ENCODE measurements around the gene STXBP4.

STXBP4 gene

DNA sequence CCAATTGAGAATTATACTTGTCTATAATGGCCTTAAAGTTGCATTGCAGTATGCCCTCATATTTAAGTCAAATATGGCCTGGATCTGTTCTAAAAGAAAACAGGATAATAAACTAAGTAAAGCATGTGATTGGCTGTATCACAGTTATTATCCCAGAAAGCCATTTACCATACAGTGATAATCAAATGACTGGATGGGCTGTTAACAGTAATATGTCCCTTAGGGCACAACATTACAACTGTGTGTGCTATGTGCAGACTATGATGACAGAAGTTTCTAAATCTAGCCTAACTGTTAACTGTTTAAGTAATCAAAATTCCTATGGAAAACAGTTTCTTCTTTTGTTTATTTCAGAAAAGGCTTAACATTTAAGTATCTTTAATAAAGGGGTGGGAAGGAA lies 145.7 kb downstream of the STXBP4 start:
- no peak for DNase-seq (ENCODE audit: low read depth in 4 of 4, low spot score in 1 of 4)

- DNase-seq (ENCODE audit: low read depth in 4 of 4, low spot score in 1 of 4), result no peak
Observed at GRCh38 chr17:55116440-55116914, 147.9 kb downstream of the STXBP4 start.

GRCh38 chr17:55117164-55117563 lies 148.6 kb downstream of the STXBP4 start:
- DNase-seq (ENCODE audit: low read depth in 4 of 4, low spot score in 1 of 4), result no peak

DNA sequence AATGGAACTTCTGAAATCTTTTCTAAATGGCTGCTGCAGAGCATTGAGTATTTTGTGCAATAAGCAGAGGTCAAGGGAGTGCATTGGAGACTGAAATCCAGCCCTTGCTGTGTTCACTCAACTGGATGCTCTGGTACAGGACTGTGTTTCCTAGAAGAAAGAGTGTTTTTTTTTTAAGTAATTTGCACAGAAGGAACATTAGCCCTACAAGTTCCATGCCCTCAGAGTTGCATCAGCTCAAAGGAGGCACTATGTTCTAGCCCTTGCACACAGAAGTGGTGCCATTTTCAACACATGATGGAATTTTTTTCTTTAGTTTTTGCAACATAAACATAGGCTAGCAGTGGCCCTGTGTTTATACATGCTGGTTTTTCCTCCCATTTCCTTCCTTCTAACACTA lies 152.1 kb downstream of the STXBP4 start:
- DNase-seq (ENCODE audit: low read depth in 4 of 4, low spot score in 1 of 4), result no peak

DNA sequence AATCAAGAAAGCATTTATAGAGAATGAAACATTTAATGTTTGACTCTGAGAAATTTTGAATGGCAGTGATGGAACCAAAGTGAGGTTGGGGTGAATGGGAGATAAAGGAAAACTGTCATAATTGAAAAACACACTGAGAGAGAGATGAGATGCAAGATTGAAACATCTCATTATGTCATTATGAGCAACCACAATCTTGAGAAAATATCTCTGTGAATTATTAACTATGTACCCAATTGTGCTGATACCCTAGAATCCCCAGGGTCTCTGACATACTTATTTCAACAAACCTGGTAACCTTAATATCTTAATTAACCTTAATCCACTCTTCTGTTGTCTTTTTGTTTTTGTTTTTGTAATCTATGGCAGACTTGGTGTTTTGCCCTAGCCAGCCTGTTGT lies 152.7 kb downstream of the STXBP4 start:
- no peak for DNase-seq (ENCODE audit: low read depth in 4 of 4, low spot score in 1 of 4)

- no peak for DNase-seq (ENCODE audit: low read depth in 4 of 4, low spot score in 1 of 4)
Observed at GRCh38 chr17:55122114-55122513, 153.5 kb downstream of the STXBP4 start.

DNA sequence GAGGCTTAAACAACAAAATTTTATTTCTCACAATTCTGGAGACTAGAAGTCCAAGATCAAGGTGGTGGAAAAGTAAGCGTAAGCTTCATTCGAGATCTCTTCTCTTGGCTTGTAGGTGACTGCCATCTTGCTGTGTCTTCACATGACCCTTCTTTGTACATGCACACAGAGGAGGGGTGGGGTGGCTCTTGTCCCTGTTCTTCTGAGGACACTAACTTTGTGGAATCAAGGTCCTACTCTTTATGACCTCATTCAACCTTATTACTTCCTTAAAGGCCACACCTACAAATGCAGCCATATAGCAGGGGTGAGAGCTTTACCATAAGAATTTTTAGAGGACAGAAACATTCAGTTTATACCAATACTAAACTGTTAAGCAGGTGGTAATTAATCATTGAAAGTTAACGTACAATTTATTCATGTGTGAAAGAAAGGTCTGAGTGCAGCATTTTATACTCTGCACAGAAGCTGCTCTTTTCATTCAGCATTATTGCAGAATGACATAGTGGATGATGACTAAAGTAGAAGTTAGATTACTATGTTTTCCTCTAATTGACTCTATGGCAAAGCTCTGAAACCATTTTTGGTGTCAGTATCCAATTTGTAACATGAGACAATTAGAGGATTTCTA lies 156.3 kb downstream of the STXBP4 start:
- DNase-seq (ENCODE audit: low read depth in 4 of 4, low spot score in 1 of 4), result no peak

DNA sequence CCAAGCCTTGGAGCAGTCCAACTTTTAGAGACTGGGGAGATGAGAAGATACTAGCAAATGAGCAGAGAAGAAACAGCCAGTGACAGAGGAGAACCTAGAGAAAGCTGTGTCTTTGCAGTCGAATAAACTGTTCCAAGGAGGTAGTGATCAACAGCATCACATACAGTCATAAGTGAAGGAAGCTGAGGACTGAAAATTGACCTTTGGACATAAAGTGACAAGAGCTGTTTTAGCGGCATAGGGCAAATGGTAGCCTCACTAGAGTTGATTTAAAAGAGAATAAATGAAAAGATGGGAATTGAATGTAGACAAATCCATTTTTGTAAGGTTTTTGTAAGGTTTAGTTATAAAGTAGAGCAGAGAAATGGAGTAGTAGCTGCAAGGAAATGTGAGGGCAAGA lies 165.0 kb downstream of the STXBP4 start:
- no peak for DNase-seq (ENCODE audit: low read depth in 4 of 4, low spot score in 1 of 4)

DNA sequence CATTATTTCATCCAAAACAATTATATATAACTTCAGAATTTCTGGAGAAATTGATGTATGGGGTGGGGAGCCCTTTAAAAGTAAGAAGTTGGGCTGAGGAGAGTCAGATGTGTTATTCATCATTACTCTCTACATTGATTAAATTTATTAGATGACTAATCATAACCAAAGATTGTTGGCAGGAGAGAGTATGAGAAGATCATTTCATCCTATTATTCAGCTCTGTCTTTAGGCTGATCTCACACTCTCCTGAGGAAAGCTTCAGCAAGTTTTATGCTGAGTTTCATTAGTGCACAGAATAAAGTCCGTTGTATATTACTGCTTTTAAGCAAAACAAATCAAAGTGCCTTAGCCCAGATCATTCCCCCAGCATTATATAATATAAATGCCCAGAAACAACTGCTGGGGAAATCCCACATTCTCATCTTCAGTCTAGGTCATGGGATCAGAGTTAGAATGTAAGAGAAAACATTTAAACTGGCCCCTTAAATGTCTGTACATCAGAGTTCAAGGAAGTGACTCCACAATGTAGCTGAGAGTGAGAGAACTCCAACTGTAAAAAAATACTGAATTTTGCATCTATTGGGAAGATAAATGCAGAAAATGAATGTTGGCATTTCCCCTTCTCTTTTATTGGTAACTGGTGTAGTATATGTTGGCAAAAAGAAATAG lies 166.1 kb downstream of the STXBP4 start:
- DNase-seq (ENCODE audit: low read depth in 4 of 4, low spot score in 1 of 4), result no peak

DNA sequence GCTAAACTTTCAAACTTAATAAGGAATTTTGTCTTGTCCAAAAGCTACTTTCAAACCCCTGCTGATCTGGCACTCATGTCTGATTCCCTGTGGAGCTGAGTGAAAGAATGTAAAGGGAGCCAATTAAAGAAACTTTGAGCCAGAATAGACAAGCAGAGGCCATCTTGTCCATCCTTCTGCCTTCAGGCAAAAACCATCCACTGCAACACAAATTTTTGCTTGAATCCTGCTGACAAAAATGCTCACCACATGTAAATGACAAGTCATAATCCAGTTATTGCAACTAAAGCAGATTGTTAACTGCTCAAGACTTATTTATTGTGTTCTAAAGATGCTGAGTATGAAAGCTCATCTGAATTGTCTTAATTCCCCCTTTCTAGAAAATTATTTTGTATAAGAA lies 172.2 kb downstream of the STXBP4 start:
- no peak for DNase-seq (ENCODE audit: low read depth in 4 of 4, low spot score in 1 of 4)

DNA sequence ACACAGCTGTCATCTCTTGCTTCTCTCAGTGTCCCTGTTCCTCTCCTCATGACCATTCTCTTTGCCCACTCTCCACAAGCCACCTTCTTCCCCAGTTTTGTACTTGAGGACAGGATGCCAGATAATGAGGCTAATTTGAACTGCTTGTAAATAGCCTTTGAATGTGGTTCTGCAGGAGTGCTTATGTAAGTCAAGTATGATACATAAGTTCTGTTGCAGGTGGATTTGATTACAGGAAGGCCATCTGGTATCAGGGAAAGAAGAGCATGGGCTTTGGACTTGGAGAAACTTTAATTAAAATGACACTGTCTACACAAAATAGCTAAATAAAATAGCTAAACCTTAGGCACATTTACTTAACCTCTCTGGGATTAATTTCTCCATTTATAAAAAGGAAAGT lies 176.0 kb downstream of the STXBP4 start:
- DNase-seq (ENCODE audit: low read depth in 4 of 4, low spot score in 1 of 4), result no peak

DNA sequence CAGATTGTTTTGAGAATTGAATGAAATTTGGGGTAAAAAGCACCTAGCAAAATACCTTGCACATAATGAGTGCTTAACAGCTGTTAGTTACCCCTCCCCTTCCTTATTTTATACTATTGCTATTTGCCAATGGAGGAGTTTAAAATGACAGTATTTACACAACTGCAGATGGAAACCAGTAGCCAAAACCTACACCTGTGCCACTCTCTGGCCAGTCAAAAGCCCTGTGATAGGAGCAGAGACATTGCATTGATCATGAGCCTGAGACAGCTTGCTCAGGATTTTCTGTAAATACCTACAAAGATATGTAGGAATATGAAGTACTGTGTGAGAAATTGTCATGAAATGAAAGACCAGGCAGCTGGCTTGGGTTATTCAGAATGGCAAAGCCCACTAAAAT lies 180.9 kb downstream of the STXBP4 start:
- no peak for DNase-seq (ENCODE audit: low read depth in 4 of 4, low spot score in 1 of 4)

GRCh38 chr17:55152236-55152635 lies 183.7 kb downstream of the STXBP4 start:
- DNase-seq (ENCODE audit: low read depth in 4 of 4, low spot score in 1 of 4), result no peak

GRCh38 chr17:55154101-55154500 lies 185.5 kb downstream of the STXBP4 start:
- DNase-seq (ENCODE audit: low read depth in 4 of 4, low spot score in 1 of 4), result no peak

DNA sequence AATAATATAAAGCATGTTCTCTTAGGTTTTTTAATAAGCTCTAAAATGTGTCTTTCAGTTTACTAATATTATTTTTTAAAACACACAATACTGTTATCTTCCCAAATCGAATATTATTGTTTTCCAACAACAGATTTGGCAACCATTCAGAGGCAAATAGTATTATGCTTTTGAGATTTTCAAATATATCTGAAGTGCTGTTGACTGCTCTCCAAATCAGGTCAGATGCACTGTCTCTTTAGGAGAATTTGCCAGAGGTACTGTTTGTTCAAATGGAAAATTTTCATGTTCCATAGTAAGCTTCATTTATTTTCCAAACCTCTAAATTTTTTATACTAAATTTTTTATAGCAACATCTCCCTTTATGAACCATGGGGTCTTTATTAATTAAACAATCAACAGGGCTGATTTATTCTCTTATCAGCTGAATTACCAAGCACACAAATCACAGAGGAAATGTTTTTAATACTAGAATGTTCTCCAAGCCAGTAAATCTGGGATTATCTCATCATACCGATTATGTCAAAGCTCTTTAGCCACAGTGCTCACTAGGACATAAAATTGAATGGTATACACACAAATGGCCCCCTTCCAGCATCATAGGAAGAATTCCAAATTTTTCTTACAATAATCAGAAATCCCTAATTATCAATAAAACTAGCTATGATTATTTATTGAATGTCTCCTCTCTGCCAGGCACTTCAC lies 187.4 kb downstream of the STXBP4 start:
- no peak for DNase-seq (ENCODE audit: low read depth in 4 of 4, low spot score in 1 of 4)

GRCh38 chr17:55157165-55157564 lies 188.6 kb downstream of the STXBP4 start:
- DNase-seq (ENCODE audit: low read depth in 4 of 4, low spot score in 1 of 4), result no peak

DNA sequence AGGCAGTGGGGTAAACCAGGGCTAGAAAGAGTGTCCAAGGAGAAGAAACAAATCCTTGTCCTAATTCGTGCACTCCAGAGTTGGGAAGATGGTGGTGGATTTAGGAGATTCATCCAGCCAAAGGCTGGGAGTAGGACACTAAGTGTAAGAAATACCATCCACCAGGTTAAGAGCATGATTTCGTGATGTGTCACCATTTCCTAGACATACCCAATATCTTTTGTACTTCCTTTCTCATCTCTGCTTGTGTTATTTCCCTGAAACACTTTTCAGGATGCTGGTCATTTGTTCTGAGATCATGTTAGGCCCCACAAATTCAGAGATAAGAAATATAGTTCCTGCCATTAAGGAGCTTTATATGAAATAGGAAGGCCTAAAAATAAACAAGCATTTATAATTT lies 189.9 kb downstream of the STXBP4 start:
- no peak for DNase-seq (ENCODE audit: low read depth in 4 of 4, low spot score in 1 of 4)

GRCh38 chr17:55159251-55159650 lies 190.7 kb downstream of the STXBP4 start:
- no peak for DNase-seq (ENCODE audit: low read depth in 4 of 4, low spot score in 1 of 4)

- no peak for DNase-seq (ENCODE audit: low read depth in 4 of 4, low spot score in 1 of 4)
Observed at GRCh38 chr17:55160501-55160900, 191.9 kb downstream of the STXBP4 start.

DNA sequence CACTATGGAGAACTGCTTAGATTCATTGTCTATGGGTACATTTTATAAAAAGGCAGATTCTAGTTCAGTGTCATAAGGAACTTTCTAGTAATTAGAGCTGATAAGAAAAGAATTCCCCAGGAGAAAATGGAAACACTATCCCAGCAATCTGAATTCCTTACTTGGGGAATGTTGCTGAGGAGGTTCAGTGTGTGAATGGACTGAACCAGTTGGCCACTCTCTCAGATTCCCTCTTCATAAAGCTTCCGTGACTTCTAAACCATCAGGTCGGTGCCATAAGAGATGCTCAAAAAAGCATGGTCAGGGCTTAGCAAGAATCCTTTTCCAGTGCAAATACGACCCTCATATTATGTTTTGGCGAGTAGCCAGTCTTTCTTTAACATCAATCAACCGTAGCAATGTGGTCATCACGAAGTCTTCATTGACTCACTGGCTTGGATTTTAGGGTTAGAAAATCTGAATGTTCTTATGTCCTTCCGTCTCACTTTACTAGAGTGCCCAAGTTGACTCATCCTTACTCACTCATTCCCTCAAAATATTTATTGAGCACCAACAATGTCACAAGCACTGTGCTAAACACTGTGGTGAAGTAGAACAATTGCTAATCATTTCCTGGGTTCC lies 193.5 kb downstream of the STXBP4 start:
- DNase-seq (ENCODE audit: low read depth in 4 of 4, low spot score in 1 of 4), result no peak

GRCh38 chr17:55162556-55162946 lies 194.0 kb downstream of the STXBP4 start:
- no peak for DNase-seq (ENCODE audit: low read depth in 4 of 4, low spot score in 1 of 4)

- no peak for DNase-seq (ENCODE audit: low read depth in 4 of 4, low spot score in 1 of 4)
Observed at GRCh38 chr17:55163408-55163807, 194.8 kb downstream of the STXBP4 start.

All from stimulated activated CD4-positive, alpha-beta T cell treated with anti-CD3 and anti-CD28 coated beads, Interleukin-1b, Interleukin-23, amount 100 ng/mL, for 24 hours (primary cell).